ENCODE measurements around the gene ARL4A.
"Not testable (repeated sequence)": the region's sequence is repeated elsewhere in the genome, so short reads cannot be mapped to it uniquely, and the experiment has no call there.

The ARL4A gene

GRCh38 chr7:12688485-12689170 is 1.2 kb downstream of the ARL4A start:
- H3K27me3 ChIP-seq (ENCODE audit: insufficient read depth, low read length); H3K36me3 ChIP-seq (ENCODE audit: insufficient read depth, low read length); H3K27ac ChIP-seq (ENCODE audit: low read depth, low read length); H2AFZ ChIP-seq (ENCODE audit: low read length, unreplicated experiment): not testable (repeated sequence)
- Histone ChIP-seq H3K4me1 (ENCODE audit: control insufficient read depth, insufficient read depth, low read length, unreplicated experiment) (peaks cover 15% of the 10 kb centered on the region), H3K79me2 (ENCODE audit: control insufficient read depth, insufficient read depth, low read length, unreplicated experiment) (peaks cover 31% of the 10 kb centered on the region), H3K4me3 (ENCODE audit: low read depth, low read length) (peak overlapping the region; percentile 82)

- H2AFZ ChIP-seq (ENCODE audit: low read length, unreplicated experiment) = no peak overlapping the region
- H3K4me3 ChIP-seq (ENCODE audit: low read depth, low read length) = peak overlapping the region; percentile 72
- no peaks in the 10 kb centered on the region for H3K27me3 ChIP-seq (ENCODE audit: insufficient read depth, low read length)
- H3K27ac ChIP-seq (ENCODE audit: low read depth, low read length) = no peak overlapping the region
- H3K4me1 ChIP-seq (ENCODE audit: control insufficient read depth, insufficient read depth, low read length, unreplicated experiment) = peaks cover 15% of the 10 kb centered on the region
- H3K79me2 ChIP-seq (ENCODE audit: control insufficient read depth, insufficient read depth, low read length, unreplicated experiment) = peaks cover 31% of the 10 kb centered on the region
- H3K36me3 ChIP-seq (ENCODE audit: insufficient read depth, low read length) = no peaks in the 10 kb centered on the region
Observed at GRCh38 chr7:12689451-12689850, 2.0 kb downstream of the ARL4A start.

- Histone ChIP-seq H3K27ac (ENCODE audit: low read depth, low read length) (no peak overlapping the region), H3K36me3 (ENCODE audit: insufficient read depth, low read length) (no peaks in the 10 kb centered on the region), H3K27me3 (ENCODE audit: insufficient read depth, low read length) (no peaks in the 10 kb centered on the region), H3K79me2 (ENCODE audit: control insufficient read depth, insufficient read depth, low read length, unreplicated experiment) (peaks cover 31% of the 10 kb centered on the region), H3K4me3 (ENCODE audit: low read depth, low read length) (peak overlapping the region; percentile 72), H2AFZ (ENCODE audit: low read length, unreplicated experiment) (no peak overlapping the region), H3K4me1 (ENCODE audit: control insufficient read depth, insufficient read depth, low read length, unreplicated experiment) (peaks cover 15% of the 10 kb centered on the region)
Observed at GRCh38 chr7:12690041-12690878, 2.8 kb downstream of the ARL4A start.

GRCh38 chr7:12691388-12691787 is 4.0 kb downstream of the ARL4A start:
- Histone ChIP-seq H3K79me2 (ENCODE audit: control insufficient read depth, insufficient read depth, low read length, unreplicated experiment) (peaks cover 31% of the 10 kb centered on the region), H3K4me1 (ENCODE audit: control insufficient read depth, insufficient read depth, low read length, unreplicated experiment) (peaks cover 15% of the 10 kb centered on the region)
- not testable (repeated sequence) for H3K27me3 ChIP-seq (ENCODE audit: insufficient read depth, low read length); H3K36me3 ChIP-seq (ENCODE audit: insufficient read depth, low read length); H2AFZ ChIP-seq (ENCODE audit: low read length, unreplicated experiment); H3K27ac ChIP-seq (ENCODE audit: low read depth, low read length); H3K4me3 ChIP-seq (ENCODE audit: low read depth, low read length)

- no peaks in the 10 kb centered on the region for H3K36me3 ChIP-seq (ENCODE audit: insufficient read depth, low read length)
- no peaks in the 10 kb centered on the region for H3K27me3 ChIP-seq (ENCODE audit: insufficient read depth, low read length)
- H3K4me3 ChIP-seq (ENCODE audit: low read depth, low read length) = no peak overlapping the region
- H3K4me1 ChIP-seq (ENCODE audit: control insufficient read depth, insufficient read depth, low read length, unreplicated experiment) = peaks cover 15% of the 10 kb centered on the region
- H2AFZ ChIP-seq (ENCODE audit: low read length, unreplicated experiment) = no peak overlapping the region
- peaks cover 31% of the 10 kb centered on the region for H3K79me2 ChIP-seq (ENCODE audit: control insufficient read depth, insufficient read depth, low read length, unreplicated experiment)
- no peak overlapping the region for H3K27ac ChIP-seq (ENCODE audit: low read depth, low read length)
Observed at GRCh38 chr7:12692035-12692434, 4.6 kb downstream of the ARL4A start.

- no peak overlapping the region for H2AFZ ChIP-seq (ENCODE audit: low read length, unreplicated experiment)
- H3K4me1 ChIP-seq (ENCODE audit: control insufficient read depth, insufficient read depth, low read length, unreplicated experiment) = peaks cover 15% of the 10 kb centered on the region
- peaks cover 29% of the 10 kb centered on the region for H3K79me2 ChIP-seq (ENCODE audit: control insufficient read depth, insufficient read depth, low read length, unreplicated experiment)
- no peak overlapping the region for H3K27ac ChIP-seq (ENCODE audit: low read depth, low read length)
- no peak overlapping the region for H3K4me3 ChIP-seq (ENCODE audit: low read depth, low read length)
- no peaks in the 10 kb centered on the region for H3K36me3 ChIP-seq (ENCODE audit: insufficient read depth, low read length)
- H3K27me3 ChIP-seq (ENCODE audit: insufficient read depth, low read length) = no peaks in the 10 kb centered on the region
Observed at GRCh38 chr7:12692479-12693259, 5.2 kb downstream of the ARL4A start.

- Histone ChIP-seq H2AFZ (ENCODE audit: low read length, unreplicated experiment) (no peak overlapping the region), H3K79me2 (ENCODE audit: control insufficient read depth, insufficient read depth, low read length, unreplicated experiment) (peaks cover 10% of the 10 kb centered on the region), H3K27me3 (ENCODE audit: insufficient read depth, low read length) (no peaks in the 10 kb centered on the region), H3K36me3 (ENCODE audit: insufficient read depth, low read length) (no peaks in the 10 kb centered on the region), H3K4me3 (ENCODE audit: low read depth, low read length) (no peak overlapping the region), H3K27ac (ENCODE audit: low read depth, low read length) (no peak overlapping the region), H3K4me1 (ENCODE audit: control insufficient read depth, insufficient read depth, low read length, unreplicated experiment) (peaks cover 10% of the 10 kb centered on the region)
Observed at GRCh38 chr7:12694817-12695216, 7.4 kb downstream of the ARL4A start.

- Histone ChIP-seq H3K36me3 (ENCODE audit: insufficient read depth, low read length) (no peaks in the 10 kb centered on the region), H3K4me1 (ENCODE audit: control insufficient read depth, insufficient read depth, low read length, unreplicated experiment) (no peaks in the 10 kb centered on the region), H3K27ac (ENCODE audit: low read depth, low read length) (no peak overlapping the region), H2AFZ (ENCODE audit: low read length, unreplicated experiment) (no peak overlapping the region), H3K79me2 (ENCODE audit: control insufficient read depth, insufficient read depth, low read length, unreplicated experiment) (no peaks in the 10 kb centered on the region), H3K27me3 (ENCODE audit: insufficient read depth, low read length) (no peaks in the 10 kb centered on the region), H3K4me3 (ENCODE audit: low read depth, low read length) (no peak overlapping the region)
Observed at GRCh38 chr7:12695965-12696364, 8.5 kb downstream of the ARL4A start.

GRCh38 chr7:12699299-12699698 is 11.9 kb downstream of the ARL4A start:
- Histone ChIP-seq H3K36me3 (ENCODE audit: insufficient read depth, low read length) (no peaks in the 10 kb centered on the region), H3K27me3 (ENCODE audit: insufficient read depth, low read length) (no peaks in the 10 kb centered on the region), H2AFZ (ENCODE audit: low read length, unreplicated experiment) (no peak overlapping the region), H3K4me1 (ENCODE audit: control insufficient read depth, insufficient read depth, low read length, unreplicated experiment) (no peaks in the 10 kb centered on the region), H3K27ac (ENCODE audit: low read depth, low read length) (no peak overlapping the region), H3K79me2 (ENCODE audit: control insufficient read depth, insufficient read depth, low read length, unreplicated experiment) (no peaks in the 10 kb centered on the region), H3K4me3 (ENCODE audit: low read depth, low read length) (no peak overlapping the region)

GRCh38 chr7:12701433-12701832 is 14.0 kb downstream of the ARL4A start:
- Histone ChIP-seq H3K4me1 (ENCODE audit: control insufficient read depth, insufficient read depth, low read length, unreplicated experiment) (peaks cover 5% of the 10 kb centered on the region), H3K79me2 (ENCODE audit: control insufficient read depth, insufficient read depth, low read length, unreplicated experiment) (no peaks in the 10 kb centered on the region), H2AFZ (ENCODE audit: low read length, unreplicated experiment) (no peak overlapping the region), H3K4me3 (ENCODE audit: low read depth, low read length) (no peak overlapping the region), H3K27me3 (ENCODE audit: insufficient read depth, low read length) (no peaks in the 10 kb centered on the region), H3K36me3 (ENCODE audit: insufficient read depth, low read length) (no peaks in the 10 kb centered on the region), H3K27ac (ENCODE audit: low read depth, low read length) (no peak overlapping the region)

Measured in ACC112 (cell line).